Endometrial microvascular endothelial cells (primary cell): ENCODE results near the gene WDR17. TPM values are rescaled to one million over a fixed set of nuclear protein-coding genes. Genes with fewer than 3 reads are reported as not detected.
"Not testable (repeated sequence)": the region's sequence is repeated elsewhere in the genome, so short reads cannot be mapped to it uniquely, and the experiment has no call there.

Experiments
- in situ Hi-C: cut with HindIII; loops from 2 replicates; pipeline ENCODE4 v1.10.0; 2017; ENCODE audit warnings: low sequenced_read_pairs, low pct_unique_long_range_greater_than_20kb; ENCODE audit errors: inconsistent ontology term
- total RNA-seq: library from RNA; depleted of rRNA; stranded (reverse); fragments of >200 nt; gene quantifications from one replicate; pipeline ENCODE4 v1.2.3, GENCODE V29; 2015; ENCODE audit errors: inconsistent ontology term

Gene WDR17
- total RNA-seq, 1 donor from 2014 or later, result not detected

DNA sequence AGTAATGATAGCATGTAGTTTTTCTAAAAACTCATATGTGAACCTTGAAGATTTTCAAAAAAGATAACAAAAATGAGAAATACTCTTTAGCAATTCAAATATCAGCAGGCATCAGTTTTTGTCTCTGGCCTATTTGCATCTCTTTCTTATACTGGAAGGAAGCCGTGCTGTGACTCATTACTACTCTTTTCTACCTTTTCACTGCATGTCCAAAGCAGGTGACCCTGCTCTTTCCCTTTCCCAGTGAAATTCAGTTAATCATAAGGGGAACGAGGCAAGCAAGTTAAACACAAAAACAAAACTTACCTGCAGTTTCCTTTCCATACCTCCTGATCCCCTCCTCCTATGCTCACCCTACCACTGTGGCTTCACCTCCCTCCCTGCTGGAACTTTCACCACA is 120.4 kb downstream of the WDR17 start:
- in situ Hi-C loops, result loop anchor here (25.0 kb wide), 1 partner anchor 151 kb away; no protein-coding TSS in a partner anchor

DNA sequence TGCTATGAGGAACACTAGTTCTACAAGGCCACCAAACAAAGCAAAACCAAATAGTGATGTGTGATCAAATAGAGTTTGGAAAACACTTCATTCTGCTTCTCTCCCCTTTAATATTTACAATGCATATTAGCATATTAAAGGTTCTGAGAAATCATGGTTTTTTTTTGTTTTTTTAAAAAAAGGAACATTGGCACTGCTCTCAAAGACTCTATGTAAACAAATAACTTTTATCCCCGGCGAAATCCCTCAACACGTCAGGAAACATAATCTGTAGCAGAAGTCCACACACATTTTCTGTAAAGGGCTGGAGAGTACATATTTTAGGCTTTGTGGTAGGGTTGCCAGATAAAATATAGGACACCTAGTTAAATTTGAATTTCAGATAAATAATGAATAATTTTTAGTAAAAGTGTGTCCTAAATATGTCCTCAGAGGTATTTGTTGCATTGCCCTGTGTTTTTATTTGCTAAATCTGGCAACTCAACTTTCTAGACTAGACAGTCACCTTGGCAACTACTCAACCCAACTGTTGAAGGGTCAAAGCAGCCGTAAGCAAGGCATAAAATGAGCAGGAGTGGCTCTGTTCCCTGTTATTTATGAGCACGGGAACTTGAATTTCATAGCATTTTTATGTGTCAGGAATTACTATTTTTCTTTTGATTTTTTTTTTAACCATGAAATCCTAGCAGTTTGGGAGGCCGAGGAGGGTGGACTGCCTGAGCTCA is 121.2 kb downstream of the WDR17 start:
- in situ Hi-C loops, result loop anchor here (25.0 kb wide), 1 partner anchor 150 kb away; no protein-coding TSS in a partner anchor

GRCh38 chr4:176187624-176188023 is 122.0 kb downstream of the WDR17 start:
- in situ Hi-C loops, result loop anchor here (25.0 kb wide), 1 partner anchor 150 kb away; no protein-coding TSS in a partner anchor

DNA sequence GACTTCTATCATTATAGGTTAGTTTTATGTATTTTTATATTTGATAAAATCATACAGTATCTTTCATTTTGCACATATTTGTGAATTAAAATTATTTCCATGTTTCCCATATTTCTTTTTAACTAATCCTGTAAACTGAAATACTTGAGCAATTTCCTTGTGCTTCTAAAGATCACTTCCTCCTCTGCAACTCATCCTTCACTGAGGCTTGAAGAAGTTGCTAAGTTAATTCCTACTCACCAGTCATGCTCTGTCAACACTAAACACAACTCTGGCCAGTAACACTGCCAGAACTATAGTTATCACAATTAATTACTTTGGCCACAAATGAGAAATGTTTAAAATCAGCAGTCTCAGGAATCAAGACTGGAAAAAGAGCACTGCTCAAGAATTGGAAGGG is 123.0 kb downstream of the WDR17 start:
- in situ Hi-C loops, result loop anchor here (25.0 kb wide), 1 partner anchor 149 kb away; no protein-coding TSS in a partner anchor

GRCh38 chr4:176189891-176190795 is 124.5 kb downstream of the WDR17 start:
- in situ Hi-C loops, result loop anchor here (25.0 kb wide), 1 partner anchor 147 kb away; no protein-coding TSS in a partner anchor

GRCh38 chr4:176191974-176192373 is 126.3 kb downstream of the WDR17 start:
- in situ Hi-C loops, result loop anchor here (25.0 kb wide), 1 partner anchor 145 kb away; no protein-coding TSS in a partner anchor

GRCh38 chr4:176193126-176193525 is 127.5 kb downstream of the WDR17 start:
- in situ Hi-C loops, result loop anchor here (25.0 kb wide), 1 partner anchor 144 kb away; no protein-coding TSS in a partner anchor

DNA sequence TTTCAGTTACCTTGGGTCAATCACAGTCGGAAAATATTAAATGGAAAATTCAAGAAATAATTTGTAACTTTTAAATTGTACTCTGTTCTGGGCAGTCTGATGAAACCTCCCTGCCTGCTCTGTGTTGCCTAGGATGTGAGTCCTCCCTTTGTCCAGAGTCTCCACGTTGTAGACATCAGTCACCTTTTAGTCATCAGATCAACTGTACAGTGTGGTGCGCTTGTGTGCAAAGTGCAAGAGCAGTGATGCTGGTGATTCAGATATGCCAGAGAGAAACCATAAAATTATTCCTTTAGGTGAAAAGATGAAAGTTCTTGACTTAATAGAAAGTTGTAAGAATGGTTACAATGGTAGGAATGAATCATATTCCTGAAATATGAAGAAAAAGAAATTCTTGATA is 128.3 kb downstream of the WDR17 start:
- in situ Hi-C loops, result loop anchor here (25.0 kb wide), 1 partner anchor 143 kb away; no protein-coding TSS in a partner anchor

GRCh38 chr4:176195184-176195978 is 129.7 kb downstream of the WDR17 start, which contains the start of gene SPATA4:
TSS of gene SPATA4 (minus strand) at chr4:176195585. CDS start at chr4:176195562, 23 bp downstream.
- in situ Hi-C loops, result loop anchor here (25.0 kb wide), 1 partner anchor 142 kb away; no protein-coding TSS in a partner anchor

GRCh38 chr4:176198316-176198903 is 132.8 kb downstream of the WDR17 start:
- in situ Hi-C loops, result loop anchor here (25.0 kb wide), 1 partner anchor 139 kb away; no protein-coding TSS in a partner anchor

- in situ Hi-C loops, result no loop called here
These were observed 139.7 kb downstream of the WDR17 start for GRCh38 chr4:176205299-176205698.

GRCh38 chr4:176207839-176208238 is 142.2 kb downstream of the WDR17 start:
- in situ Hi-C loops, result no loop called here

GRCh38 chr4:176209535-176209934 is 143.9 kb downstream of the WDR17 start:
- in situ Hi-C loops, result no loop called here

- in situ Hi-C loops, result no loop called here
These were observed 144.5 kb downstream of the WDR17 start for GRCh38 chr4:176210101-176210500.

DNA sequence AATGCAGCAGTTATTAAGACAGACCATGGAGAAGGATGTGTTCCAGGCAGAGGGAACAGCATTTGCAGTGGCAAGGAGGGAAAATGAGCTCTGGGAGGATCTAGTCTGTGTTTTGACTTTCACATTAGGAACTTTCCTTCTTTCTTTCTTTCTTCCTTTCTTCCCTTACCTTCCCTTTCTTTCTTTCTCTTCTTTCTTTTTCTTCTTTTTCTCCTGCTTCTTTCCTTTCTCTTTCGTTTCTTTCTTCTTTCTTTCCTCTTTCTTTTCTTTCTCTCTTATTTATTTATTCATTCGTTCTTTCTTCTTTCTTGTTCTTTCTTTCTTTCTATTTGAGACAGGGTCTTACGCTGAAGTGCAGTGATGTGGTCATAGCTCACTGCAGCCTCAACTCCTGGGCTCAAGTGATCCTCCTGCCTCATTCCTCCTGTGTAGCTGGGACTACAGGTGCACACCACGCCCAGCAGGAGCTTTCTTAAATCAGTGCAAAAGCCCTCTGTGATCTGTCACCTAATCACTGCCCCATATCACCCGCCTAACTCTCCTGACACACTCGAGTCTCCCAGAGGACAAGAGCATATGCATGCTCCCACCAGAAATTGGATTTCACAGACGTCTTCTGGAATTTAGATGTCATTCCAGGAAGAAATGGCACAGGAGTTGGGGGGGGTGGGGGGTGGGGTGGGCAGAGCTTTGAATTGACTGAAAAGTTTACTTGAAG is 145.1 kb downstream of the WDR17 start:
- in situ Hi-C loops, result no loop called here

DNA sequence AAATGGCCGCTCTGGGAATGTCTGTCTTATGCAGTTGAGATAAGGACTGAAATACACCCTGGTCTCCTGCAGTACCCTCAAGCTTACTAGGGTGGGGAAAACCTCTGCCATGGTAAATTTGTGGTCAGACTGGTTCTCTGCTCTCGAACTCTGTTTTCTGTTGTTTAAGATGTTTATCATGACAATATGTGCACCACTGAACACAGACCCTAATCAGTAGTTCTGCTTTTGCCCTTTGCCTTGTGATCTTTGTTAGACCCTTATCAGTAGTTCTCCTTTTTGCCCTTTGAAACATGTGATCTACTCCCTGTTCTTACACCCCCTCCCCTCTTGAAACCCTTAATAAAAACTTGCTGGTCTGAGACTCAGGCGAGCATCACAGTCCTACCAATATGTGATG is 146.7 kb downstream of the WDR17 start:
- in situ Hi-C loops, result not testable (repeated sequence)

DNA sequence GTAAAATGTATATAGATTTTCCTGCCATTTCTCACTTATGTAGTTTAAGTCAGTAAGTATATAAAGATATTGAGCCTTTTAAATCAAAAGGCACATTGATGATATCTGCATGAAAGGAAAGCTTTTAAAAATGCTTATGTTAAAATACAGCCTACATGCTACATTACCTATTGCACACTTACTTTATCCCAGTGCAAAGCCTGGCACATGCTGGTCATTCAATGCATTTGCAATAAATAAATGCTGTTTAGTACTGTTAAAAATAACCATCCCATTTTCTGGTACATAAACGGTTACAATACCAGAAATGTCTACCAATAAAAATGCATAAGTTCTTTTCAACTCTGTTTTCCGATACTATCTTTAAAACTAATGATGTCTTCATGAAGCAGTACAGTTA is 151.9 kb downstream of the WDR17 start:
- in situ Hi-C loops, result no loop called here
